ENCODE results near the gene RAD51B.

RAD51B gene

DNA sequence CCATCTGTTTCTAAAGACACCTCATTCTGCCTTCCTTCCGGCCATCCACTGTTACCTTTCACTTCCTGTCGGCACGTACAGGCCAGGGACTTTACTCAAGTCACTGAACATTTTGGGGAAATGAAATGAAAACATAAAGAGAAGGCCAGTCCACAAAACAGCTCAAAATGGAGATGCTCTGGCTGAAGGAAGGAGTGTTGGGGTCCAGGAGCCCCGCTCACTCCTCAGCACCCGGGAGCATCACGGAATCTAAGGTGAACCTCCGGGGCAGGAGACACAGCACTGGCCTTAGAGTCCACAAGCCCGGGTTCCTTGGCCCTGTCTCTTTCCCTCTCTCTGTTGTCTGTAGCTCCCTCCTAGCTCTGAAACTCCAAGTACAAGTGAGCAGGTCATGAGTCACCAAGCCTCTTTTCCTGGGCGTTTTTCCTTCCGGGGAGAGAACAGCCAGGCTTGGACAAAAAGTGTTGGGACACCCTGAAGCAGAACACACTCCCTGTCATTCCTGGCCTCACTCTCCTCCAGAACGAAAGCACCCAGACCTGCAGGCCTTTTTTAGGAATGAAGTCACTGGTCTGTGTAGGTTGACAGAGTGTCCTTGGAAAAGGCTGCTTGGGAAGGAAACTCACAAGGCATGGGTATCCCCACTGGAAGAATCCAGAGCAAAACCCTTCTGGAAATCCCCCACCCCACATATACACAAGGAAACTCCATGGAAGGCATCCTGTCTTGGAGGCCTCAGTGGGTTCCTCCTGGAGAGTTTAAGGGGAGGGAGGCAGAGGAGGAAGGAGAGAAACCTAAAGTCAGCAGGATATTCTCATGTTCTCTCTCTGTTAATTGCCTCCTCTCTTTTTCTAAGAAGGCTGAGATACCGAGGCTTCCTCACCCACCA is 728.0 kb downstream of the RAD51B start:
- DNase-seq: no peak

DNA sequence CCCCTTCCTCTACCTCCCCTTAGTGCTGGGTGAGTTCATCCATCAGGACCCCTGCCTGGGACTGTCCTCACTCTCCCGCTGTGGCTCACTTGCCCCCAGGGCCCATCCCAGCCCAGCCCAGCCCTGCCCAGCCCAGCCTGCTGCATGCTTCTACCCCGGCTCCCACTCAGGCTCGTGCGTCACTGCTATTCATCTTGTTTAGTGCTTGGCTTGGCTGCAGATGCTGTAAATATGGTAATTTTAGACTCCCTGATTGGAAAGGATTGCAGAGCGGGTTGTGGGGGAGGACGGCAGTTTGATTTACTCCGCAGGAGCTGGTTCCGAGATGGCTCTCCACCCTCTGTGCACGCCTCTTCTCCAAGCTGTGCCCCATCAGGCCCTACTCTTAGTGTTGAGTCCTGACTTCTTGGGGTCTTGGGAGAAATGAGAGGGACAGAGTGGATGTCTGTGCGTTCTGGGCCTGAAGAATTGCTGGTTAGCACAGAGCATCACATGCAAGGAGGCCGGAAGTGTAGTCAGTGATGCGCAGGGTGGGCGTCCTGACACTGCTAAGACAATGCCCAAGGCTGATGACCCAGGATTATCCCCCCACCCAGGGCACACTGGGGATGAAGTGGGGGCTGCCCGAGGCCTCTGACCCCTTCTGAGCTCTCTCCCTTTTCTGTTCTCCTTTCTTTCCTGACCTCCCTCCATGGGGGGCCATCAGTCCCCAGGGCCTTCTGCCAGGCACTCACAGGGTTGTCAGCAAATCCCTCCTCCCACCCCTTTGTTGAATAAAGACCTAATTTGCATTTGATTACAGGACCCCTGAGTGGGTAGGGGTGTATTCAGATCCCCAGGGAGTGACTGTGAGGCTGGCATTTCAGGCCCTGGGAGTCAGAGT is 728.9 kb downstream of the RAD51B start:
- DNase-seq: no peak

DNA sequence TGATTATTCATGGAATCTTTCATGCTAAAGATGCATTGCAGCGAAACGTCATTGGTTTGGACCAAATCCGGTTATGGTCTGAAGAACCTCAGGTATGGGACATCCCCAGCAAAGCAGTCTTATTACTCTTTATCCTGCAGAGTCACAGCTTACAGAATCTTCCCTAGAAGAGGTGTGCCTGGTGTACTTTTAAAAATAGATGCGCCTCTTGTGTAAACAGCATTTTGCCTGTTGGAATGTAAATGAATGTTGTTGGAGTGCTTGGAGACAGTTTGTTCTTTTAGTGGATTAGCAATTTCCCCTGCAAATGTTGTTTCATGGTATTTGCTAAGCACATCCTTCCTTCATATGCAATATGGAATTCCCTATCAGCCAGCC is 730.7 kb downstream of the RAD51B start:
- no peak for DNase-seq

DNA sequence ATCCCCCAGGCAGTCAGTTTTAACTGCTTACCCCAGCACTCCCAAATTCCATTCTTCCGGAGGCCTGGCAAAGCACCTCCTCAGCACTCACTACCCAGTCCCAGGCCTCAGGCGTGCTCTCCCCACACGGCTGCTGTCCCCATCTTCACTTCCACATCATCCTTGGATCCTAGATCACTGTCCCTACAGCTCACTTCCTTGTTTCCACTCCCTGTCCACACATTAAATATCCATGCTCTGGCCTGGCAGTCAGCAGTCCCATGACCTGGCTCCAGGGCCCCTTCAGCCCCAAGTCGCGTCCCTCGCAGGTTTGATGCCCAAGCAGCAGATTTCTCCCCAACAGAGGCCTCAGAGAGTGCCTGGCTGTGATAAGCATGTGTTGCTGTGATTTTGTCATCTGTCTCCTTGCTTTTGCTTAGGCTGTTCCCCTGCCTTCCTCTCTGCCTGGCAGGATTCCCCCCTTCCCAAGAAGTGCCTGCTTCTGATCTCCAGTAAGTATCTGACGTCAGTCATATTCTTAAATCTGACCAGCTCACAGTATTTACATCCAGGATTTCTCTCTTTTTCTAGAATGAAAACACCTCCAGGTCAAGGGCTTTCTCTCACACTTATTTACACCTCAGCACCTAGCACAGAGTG is 731.6 kb downstream of the RAD51B start:
- DNase-seq: no peak

DNA sequence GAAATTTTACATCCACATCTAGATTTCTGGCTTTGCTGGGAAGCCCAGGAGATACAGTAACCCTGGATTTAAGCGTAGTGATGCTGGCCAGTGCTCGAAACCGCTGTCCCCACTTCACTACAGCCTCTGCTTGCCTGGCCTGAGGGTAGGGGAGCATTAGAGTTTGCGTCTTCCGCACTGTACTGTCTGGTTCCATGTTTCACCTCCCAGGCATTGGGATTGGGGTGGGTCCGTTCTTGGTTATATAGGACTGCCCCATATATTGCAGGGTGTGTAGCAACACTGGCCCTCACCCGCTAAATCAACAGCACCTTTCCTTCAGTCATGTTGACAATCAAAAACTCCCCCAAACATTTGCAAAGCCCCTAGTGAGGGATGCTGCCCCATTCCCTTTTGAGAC is 732.5 kb downstream of the RAD51B start:
- DNase-seq: no peak

DNA sequence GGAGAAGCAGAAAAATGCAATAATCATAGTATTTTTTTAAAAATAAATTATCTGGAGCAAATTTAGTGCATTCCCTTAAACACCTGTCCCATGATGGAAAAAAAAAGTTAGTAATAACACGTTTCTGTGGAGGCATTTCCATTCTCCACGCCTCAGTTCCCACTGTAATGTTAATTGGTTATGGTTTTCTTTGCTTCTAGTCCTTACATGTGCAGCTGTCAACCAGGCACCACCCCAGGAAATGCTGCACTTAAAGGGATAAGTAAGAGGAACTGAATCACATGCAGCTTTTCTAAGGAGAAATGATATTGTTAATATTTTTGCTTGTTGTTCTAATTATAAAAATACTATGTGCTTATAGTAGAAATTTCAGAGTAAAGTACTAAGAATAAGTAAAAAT is 733.0 kb downstream of the RAD51B start:
- peak; percentile 25 for DNase-seq

DNA sequence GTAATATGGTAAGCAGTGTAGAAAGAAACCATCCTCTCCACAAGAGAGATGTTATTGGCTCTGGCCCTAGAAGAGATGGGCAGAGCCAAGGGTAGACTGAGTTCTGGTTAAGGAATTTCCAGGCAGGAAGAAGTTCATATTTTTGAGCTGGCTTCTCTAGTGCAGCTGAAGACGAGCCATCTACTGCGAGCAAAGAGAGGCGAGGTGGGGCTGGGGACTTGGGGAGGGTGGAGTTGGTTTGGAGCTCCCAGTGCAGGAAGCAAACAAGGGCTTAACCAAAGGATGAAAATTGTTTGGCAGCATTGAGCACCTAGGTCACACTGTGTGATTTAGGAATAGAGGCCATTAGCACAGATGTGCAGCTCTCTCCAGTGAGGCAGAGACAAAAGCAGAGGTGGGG is 733.7 kb downstream of the RAD51B start:
- no peak for DNase-seq

DNA sequence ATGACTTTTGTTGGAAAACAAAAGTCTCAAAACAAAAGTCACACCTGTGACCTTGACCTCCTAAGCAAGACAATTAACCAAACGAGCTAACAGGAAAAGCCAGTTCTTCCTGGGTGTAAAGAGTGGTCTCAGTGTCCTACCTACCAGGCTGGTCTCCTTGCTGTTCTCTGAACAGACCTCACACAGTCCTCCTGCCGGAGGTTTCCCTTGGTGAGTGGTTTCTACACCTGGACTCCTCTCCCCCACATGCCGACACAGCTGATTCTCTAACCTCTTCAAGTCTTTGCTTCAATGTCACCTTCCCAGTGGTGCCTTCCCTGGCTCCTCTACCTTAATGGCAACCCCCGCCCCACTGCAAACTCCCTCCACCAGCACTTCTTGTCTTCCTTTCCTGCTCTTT is 734.7 kb downstream of the RAD51B start:
- no peak for DNase-seq

DNA sequence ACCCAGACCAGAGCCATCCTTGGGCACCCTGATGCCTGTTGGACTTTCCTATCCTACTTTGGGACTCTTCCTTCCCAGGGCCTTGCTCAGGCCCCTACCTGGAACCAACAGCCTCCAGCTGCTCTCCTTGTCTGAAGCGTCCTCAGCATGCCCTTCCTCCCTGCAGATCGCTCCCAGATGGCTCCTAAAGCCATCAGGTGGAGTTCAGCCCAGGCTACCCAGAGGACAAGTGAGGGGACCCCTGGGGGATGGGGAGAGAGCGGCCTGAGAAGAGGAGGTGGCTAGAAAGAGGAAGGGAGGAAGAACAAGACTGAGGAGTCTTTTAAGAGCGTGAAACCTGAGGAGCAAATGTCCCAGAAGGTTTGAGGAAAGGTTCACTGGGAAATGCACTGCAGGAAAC is 736.7 kb downstream of the RAD51B start:
- DNase-seq: no peak

DNA sequence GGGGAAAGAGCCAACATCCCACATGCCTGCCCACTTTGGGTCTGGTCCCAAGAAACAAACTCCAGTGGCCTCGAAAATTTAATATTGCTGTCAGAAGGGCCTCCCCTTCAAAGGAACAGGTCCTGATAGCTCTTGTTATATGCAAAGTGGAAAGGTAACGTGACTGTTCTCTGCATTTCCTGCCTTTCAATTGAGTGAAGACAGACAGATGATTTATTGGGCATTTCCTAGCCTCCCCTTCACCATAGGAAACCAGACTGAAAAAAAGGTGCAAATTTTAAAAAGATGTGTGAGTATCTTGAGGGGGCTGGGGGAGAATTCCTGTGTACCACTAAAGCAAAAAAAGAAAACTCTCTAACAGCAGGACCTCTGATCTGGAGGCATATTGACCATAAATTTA is 738.1 kb downstream of the RAD51B start:
- DNase-seq: no peak

DNA sequence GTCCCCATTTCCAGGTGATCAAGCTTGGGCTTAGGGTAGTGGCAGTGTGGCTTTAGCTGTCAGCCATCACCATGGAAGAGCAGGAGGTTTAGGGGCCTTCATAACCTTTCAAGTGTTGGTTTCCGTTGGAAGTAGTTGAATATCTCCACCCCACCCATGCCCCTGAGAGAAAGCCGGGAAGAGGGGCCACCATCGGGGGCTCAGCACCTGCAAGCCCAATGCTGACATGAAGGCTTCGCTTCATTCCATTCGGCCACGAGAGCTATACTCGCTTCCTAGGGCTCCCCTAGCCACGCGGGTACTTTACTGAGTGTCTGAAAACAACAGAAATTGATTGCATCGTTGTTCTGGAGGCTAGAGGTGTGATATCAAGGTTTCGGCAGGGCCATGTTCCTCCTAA is 738.5 kb downstream of the RAD51B start:
- no peak for DNase-seq

DNA sequence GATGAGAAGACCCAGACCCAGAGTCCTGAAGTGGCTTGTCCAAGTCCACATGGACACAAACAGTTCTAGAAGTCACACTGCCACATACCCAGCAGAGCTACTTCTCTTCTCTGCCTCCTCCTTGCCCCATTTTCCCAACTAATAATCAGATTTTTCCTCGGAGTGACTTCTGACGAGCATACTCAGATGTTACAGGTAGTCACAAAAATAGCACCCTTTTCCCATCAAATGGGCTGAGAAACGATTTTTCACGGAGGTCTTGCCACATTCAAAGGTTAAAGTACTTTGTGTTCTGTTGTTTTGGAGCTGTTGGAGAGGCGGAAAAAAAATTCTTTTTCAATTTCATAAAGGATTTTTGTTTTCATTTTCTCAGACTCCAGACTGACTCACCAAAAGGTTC is 740.4 kb downstream of the RAD51B start:
- no peak for DNase-seq

DNA sequence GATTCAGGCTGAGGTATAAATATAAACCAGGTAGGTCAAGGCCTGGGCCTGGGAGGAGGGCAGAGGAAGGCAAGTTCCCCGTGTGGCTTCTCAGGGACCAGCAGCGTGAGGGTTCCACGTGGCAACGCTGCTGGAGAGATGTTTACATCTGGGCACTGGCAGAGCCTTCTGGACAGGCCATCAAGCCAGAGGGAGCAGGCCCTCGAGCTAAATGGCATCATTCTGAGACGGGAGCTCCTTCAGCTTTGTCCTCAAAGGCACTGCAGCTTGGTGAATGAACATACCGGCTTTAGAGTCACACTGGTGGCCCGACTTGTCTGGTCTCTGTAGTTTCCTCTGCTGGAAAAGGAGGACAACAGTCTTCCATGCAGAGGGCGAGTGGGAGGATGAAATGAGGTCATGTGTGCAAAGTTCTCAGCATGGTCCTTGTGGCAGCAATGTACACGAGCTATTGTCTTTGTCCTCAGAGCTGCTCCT is 742.0 kb downstream of the RAD51B start:
- DNase-seq: no peak

DNA sequence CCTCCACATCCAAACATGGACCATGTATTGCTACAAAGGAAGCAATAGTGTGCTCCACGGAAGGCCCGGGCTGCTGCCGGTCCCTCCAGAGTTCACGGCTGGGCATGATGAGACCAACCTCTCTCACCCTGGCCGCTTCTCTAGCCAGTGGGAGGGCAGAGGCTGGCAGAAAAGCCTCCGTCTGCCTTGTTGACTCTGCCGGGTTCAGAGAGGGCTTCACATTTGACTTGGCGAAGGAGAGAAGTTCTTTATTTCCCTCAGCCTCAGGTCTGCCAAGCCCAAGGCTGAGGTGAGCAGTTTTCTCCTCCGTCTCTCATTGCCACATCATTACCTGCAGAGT is 743.3 kb downstream of the RAD51B start:
- no peak for DNase-seq

DNA sequence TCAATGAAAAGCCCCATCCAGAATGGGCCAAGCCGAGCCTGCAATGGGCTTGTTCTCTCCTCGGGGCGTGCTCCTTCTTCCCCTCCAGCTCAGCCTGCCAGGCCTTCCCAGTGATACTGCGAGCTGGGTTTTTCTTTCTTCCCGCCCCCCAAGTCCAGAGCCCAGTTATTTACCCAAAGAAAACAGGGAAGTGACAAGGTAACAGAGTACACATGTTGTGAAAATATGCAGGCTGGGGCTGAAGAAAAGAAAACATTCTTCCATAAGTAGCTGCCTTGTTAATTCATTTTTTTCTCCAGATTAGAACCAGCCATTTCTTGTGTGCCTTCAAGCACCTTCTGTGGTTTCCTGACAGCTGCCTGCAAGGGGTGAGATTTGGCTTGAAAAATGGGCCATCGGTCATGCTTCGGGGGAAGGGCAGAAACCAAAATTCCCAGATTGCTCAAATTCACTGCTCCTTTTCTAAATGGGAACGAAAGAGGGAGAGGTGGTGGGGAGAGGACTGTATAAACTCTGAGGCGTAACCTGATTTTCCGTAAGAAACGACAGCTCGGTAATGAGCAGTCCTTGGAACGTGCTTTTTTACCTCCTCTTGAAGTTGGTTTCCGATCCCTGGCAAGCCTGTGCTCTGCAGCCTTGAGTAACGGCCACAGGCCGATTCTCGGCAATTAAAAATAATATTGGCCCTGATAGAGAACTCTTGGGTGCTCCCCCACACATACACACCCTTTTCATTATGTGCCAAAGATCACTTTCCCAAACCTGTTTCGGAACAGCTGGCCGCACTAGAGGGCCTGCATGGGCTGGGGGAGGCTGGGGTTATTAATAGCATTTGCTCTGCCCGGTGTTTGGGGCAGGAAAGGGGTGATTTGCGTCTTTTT is 743.9 kb downstream of the RAD51B start:
- no peak for DNase-seq

DNA sequence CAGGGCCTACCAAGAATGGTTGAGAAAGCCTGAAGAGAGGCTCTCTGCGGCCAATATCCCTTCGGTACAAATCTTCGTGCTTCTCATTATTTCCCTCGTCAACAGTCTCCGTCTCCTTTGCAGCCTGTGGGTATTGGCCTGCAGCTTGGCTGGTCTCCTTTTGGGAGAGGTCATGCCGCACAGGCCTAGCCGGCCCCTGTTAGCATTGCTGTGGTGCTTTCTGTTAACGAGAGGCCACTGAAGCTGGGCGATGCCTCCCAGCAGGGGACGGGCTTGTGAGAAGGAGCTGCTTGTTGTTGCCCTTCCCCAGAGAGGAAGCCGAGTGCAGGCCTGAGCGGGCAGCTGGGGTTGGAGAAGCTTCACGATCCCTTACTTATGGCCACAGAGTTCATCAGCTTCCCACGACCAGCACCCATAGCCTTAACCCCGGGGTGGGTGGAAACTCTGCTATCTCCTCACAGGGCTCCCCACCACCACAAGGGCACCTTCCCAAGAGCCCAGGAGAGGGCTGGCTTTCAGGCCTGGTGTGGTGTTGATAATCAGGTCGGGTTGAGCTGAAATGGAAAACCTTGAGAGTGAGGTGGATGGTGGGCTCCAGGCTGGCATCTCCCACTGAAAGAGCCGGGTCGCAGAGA is 744.7 kb downstream of the RAD51B start:
- DNase-seq: no peak

DNA sequence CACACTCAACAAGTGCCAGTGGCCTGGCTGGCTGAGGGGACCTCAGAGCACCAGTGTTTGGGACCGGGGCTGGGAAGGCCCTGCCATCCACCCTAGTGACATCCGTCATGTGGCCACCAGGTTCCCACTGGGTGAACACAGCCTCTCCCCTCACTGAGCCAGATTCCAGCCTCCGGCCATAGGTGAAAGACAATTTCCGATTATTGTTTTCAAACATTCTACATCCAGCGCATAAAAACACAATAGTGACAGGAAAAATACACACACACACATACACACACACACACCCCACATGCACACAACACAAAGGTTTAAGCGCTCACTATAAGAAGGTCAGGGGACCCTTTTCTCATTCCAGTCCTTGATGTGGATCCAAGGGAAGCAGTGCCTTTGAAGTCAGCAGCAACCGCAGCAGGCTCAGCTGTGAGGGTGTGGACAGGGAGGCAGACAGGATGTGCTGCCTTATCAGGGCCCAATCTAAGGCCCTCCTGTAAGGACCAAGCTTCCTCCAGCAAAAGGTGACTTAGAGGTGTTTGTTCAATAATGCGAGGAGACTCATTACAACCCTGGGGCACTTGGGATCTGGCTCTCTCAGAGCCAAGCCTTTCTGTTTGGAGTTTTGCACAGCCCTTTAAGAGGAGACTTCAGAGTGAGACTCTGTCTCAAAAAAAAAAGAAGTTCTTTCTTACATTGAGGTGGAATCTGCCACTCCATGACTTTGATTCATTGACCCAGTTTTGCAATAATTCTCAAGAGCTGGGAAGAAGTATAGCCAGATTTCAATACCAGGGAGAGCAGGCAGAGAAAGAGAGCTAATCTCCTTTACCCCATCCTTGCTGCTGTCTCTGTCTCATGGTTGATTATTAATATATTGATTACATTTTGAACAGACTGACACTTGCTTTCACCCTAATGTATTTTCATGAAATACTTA is 745.5 kb downstream of the RAD51B start:
- peak; percentile 52 for DNase-seq

DNA sequence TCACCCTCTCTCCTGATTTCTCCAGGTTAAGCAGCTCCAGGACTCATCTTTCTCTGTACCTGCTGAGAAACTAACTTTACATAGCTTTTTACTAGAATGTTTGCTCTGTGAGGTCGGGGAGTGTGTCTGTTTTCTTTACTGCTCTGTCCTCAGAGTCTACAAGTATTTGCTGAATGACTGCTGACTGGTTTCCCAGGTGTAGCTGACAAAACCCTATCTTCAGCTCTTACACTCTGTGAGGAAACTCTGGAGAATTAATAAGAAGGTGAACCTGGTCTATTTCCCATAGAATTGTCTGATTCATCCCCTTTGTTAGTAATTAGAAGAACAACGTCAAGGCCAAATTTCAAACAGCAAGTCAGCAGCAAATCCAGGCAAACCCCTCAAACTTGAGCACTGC is 746.5 kb downstream of the RAD51B start:
- DNase-seq: no peak

DNA sequence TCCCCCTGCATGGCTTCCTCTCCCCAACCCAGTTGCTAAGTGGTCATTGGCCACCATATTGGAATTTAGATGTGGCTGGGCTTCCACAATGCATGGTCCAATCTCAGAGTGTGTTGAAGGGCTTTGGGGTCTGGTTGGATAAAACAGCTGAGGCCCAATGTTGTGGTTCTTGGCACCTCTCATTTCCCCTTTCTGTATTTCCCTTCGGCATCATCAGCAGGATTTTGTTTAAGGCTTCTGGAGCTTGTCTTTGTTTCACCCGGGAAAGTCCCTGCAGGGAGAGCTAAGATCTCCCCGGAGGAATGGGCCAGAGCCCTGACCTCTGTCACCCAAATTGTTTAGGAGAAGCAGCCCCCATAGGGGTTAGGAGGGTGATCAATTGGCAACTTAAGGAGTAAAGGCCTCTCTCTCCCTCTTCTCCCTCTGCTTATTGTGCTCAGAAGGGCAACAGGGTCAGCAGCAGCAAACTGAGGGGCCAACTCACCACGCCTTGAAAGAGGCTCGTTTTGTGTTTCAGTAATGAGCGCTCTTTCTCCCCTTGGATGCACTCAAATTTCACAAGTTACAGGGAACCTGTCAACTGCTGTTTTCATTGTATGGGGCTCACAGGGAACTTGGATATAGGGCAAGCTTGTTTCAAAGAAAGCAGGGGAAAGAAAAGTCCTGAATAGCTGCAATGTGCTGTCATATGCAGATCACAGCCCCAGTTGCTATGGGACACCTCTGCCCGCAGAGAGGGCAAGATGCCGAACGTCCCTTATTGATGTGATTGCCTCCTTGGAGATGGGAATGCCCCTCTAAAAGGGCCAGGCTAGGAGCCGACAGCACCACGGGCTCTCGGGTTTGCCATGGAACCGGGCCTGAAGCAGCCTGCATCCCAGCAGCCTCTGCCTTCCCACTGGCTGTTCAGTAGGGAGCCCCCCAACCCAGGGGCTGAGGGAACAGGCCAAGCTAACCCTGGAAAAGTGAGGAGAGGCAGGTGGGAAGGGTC is 749.6 kb downstream of the RAD51B start:
- no peak for DNase-seq

Measured in CD4-positive, alpha-beta T cell treated with Interleukin-6 for 4 hours (primary cell).